Epithelial cell of esophagus (primary cell): ENCODE data around the gene PCIF1.
"Not testable (repeated sequence)": the region's sequence is repeated elsewhere in the genome, so short reads cannot be mapped to it uniquely, and the experiment has no call there.

Experiments
- DNase-seq: peaks from one replicate; pipeline ENCODE4 v3.0.0; 2010; ENCODE audit warnings: low read depth
- H3K4me3 ChIP-seq: 2 replicates; pipeline ENCODE4 v1.5.1; 2011; ENCODE audit warnings: mild to moderate bottlenecking, low read length, control low read depth
- TF ChIP-seq, protein P1 (sequence below): IDR thresholded peaks from 2 replicates; pipeline ENCODE4 v1.5.1; 2011; ENCODE audit warnings: low read depth, mild to moderate bottlenecking, low read length, control low read depth, inconsistent platforms; ENCODE audit not compliant: insufficient read depth; ENCODE audit errors: missing control alignments

The PCIF1 gene

DNA sequence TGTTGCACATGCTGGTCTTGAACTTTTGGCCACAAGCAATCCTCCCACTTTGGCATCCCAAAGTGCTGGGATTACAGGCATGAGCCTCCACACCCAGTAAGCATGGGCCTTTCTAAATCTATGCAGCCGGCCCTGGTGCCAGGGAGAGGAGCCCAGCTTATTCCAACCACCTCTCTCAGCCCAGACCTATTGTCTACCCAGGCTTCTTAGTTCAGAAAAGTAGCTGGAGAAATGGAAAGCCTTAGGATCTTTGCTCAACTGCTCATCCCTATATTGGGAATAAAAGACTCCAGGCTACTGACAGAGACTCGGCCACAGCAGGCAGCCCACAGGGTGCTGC, 7.8 kb upstream of the PCIF1 start:
- H3K4me3 ChIP-seq, result no peak overlapping the region
- TF ChIP-seq, protein P1, sequence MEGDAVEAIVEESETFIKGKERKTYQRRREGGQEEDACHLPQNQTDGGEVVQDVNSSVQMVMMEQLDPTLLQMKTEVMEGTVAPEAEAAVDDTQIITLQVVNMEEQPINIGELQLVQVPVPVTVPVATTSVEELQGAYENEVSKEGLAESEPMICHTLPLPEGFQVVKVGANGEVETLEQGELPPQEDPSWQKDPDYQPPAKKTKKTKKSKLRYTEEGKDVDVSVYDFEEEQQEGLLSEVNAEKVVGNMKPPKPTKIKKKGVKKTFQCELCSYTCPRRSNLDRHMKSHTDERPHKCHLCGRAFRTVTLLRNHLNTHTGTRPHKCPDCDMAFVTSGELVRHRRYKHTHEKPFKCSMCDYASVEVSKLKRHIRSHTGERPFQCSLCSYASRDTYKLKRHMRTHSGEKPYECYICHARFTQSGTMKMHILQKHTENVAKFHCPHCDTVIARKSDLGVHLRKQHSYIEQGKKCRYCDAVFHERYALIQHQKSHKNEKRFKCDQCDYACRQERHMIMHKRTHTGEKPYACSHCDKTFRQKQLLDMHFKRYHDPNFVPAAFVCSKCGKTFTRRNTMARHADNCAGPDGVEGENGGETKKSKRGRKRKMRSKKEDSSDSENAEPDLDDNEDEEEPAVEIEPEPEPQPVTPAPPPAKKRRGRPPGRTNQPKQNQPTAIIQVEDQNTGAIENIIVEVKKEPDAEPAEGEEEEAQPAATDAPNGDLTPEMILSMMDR, result no peak
- no peak for DNase-seq

DNA sequence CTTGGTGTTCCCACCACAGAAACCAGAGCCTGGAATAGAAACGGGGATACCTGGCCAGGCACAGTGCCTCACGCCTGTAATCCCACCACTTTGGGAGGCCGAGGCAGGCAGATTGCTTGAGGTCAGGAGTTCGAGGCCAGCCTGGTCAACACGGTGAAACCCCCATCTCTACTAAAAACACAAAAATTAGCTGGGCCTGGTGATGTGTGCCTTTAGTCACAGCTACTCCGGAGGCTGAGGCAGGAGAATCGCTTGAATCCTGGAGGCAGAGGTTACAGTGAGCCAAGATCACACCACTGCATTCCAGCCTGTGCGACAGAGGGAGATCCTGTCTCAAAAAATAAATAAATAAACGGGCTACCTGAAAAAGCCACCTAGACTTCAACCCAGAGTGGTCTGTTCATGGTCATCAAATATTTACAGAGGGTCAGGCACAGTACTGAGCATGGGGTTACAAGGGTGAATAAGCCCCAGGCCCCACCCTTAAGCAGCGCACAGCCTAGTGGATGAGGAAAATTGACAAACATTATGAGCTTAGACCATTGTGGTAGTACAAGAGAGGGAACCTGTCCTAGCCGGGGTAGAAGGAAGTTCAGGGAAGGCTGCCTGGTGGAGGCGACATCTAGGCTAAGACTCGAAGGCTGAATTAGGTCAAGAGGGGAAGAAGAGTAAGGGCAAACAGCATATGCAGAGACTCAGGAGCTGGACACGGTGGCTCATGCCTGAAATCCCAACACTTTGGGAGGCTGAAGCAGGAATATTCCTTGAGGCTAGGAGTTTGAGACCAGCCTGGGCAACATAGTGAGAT, 7.2 kb upstream of the PCIF1 start:
- TF ChIP-seq, protein P1, result no peak
- no peak for DNase-seq
- no peak overlapping the region for H3K4me3 ChIP-seq

DNA sequence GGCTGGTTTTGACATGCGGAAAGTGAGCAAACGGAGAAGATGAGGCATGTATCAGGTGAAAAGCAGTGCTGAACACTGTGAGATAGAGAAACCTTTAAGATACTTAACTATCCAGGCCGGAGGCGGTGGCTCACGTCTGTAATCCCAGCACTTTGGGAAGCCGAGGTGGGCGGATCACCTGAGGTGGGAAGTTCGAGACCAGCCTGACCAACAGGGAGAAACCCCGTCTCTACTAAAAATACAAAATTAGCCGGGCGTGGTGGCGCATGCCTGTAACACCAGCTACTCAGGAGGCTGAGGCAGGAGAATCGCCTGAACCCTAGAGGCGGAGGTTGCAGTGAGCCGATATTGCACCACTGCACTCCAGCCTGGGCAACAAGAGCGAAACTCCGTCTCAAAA, 2.8 kb upstream of the PCIF1 start:
- not testable (repeated sequence) for H3K4me3 ChIP-seq, DNase-seq

DNA sequence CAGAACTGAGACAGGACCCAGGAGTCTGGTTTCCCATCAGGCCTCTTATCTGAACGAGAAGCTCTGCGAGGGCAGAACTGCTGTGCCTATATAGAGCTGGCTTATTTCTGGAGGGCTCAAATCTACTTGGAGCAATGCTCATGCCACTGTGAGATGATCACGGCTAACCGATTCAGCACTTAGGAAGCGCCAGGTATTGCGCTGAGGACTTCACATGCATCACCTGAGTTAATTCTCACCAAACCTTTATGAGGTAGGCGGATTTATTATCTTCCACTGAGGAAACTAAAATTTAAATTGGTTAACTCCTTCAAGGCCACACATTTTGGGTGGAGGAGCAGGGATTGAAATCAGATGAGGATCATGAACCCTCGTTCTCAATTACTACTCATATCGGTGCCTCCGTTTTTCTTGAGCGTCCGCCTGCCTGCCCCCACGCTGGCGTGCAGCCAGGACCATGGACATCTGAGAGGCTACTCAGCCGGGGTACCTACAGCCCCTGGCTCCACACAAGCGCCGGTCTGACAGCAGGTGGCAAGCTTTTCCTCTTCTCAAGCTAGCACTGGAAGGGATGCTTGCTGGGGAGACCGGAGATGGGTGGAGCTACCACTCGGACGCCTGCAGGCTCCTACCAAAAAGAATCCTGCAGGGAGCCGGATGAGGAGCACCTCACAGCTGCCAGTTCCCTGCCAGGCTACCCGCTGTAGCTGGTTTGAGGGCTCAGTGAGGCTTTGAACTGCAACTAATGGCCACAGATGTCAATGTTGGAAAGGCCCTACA, 1.0 kb upstream of the PCIF1 start:
- peak; percentile 79 for DNase-seq
- TF ChIP-seq, protein P1, result peak; percentile 52

DNA sequence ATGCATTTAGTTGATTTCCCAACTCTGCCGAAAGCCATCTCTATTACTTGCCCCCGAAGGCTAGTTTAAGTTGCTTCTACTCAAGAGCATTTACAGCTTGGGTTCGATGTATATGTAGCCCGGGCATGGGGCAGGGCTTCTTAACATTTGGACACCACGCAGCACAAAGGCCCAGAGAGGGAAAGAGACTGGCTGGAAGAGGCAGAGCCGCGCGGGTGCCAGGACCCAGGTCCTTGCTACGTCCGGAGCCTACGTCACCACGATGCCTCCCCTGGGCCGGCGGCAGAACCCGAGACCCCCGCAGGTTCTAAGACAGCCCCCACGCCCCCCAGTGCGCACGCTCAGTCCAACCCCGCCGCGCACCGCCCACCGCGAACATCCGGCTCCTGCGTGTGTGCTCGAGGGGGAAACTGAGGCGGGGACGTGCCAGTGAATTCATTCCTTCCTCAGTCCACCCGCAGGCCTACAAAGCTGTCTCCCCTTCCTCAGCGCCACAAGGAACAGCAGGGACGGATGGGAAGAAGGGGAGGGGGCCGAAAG, 367 bp upstream of the PCIF1 start:
- TF ChIP-seq, protein P1, result no peak
- no peak for DNase-seq
- H3K4me3 ChIP-seq, result peak overlapping the region; percentile 92

More for the DNA sequence above, 1.0 kb upstream of the PCIF1 start:
- peak overlapping the region; percentile 92 for H3K4me3 ChIP-seq

DNA sequence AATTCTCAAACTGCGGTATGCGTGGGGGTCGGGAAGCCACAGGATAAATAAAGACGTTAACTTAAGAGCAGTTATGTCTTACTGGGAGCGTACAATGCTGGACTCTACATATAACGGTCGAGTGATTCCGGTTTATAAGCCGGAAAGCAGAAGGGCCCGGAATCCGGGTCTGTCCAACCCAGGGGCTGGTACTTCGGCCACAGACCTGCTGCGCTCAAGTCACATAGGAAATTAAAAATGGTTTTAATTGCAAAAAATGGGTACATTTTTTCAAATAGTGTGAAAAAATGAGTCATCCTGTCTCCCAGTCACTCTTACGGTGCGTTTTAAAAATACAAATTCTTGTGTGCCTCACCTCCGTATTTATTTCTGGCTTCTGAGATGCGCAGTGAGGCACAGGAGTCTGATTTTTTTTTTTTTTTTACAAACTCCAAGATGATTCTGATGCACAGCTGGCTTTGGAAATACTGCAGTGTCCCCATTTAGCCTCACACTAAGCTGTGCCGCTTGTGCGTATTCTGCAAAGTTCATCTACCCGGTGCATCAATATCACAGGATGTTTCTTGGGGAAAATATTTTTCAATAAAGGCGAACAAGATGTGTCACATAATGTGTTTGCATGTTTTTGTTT, 1.0 kb downstream of the PCIF1 start:
- TF ChIP-seq, protein P1, result no peak
- DNase-seq, result no peak
- peak overlapping the region; percentile 95 for H3K4me3 ChIP-seq

DNA sequence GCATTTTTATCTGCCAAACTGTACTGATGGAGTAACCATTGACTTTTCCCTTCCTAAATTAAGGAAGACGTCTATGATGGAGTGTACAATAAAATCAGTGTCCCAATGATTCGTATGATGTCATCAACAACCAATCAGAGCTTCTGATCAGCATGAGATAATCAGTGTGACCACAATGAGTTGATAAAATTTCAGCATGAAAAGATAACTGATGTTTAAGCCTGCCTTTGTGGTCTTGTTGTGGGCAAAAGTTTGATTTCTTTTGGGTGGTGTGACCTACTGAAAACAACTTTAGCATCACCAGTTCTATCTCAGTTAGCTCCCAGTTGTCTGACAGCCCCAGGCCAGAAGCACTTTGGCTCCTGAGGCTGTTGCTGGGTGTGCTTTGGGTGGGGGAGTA, 3.3 kb downstream of the PCIF1 start:
- no peak for DNase-seq
- TF ChIP-seq, protein P1, result no peak
- H3K4me3 ChIP-seq, result no peak overlapping the region
